HepG2 (cell line): ENCODE data around the gene TNFAIP8L1. TPM values are rescaled to one million over a fixed set of nuclear protein-coding genes. Genes with fewer than 3 reads are reported as not detected.

Experiments used
- HMGXB4 ChIP-seq, 2 experiments: sonication (generic) in 1 of 2; formaldehyde crosslinking in 1 of 2; IDR thresholded peaks; 2 replicates each; pipeline versions ENCODE4 v1.4.0 to v1.6.1; 2018 to 2020; ENCODE audit warnings: missing genetic modification reagents in 2 of 2, borderline replicate concordance in 1 of 2, low read depth in 1 of 2, mild to moderate bottlenecking in 1 of 2, missing biosample characterization in 1 of 2
- LRRFIP1 ChIP-seq: sonication (generic); formaldehyde crosslinking; conservative IDR thresholded peaks from 2 replicates; pipeline ENCODE4 v1.4.0; 2020; ENCODE audit warnings: missing genetic modification reagents
- ZHX2 ChIP-seq, 2 experiments: sonication (generic) in 1 of 2; formaldehyde crosslinking in 1 of 2; IDR thresholded peaks; 2 replicates each; pipeline versions ENCODE4 v1.6.1 to v1.9.0; 2014 to 2022; ENCODE audit warnings: antibody characterized with exemption in 1 of 2, borderline replicate concordance in 1 of 2, inconsistent platforms in 1 of 2, low read depth in 1 of 2, missing genetic modification reagents in 1 of 2
- ZNF7 ChIP-seq: IDR thresholded peaks from 2 replicates; pipeline ENCODE4 v1.6.1; 2016; ENCODE audit warnings: missing biosample characterization, missing genetic modification reagents
- ZNF737 ChIP-seq: sonication (generic); formaldehyde crosslinking; IDR thresholded peaks from 2 replicates; pipeline ENCODE4 v1.5.0; 2020; ENCODE audit warnings: missing genetic modification reagents, mild to moderate bottlenecking, borderline replicate concordance
- polyA plus RNA-seq, 8 experiments: library from polyadenylated mRNA; depleted of rRNA in 3 of 8; stranded (reverse) in 7 of 8; unstranded in 1 of 8; fragments of >200 nt; fragmentation: Illumina TruSeq in 4 of 8; extraction: Trizol in 4 of 8; gene quantifications; 2 replicates each; pipeline versions ENCODE4 v1.2.1 to v1.2.3, GENCODE V29; 2011 to 2016; ENCODE audit warnings: low read depth in 4 of 8, missing spikeins in 1 of 8, mixed read lengths in 1 of 8; ENCODE audit not compliant: insufficient read depth in 1 of 8
- total RNA-seq, 5 experiments: library from RNA; depleted of rRNA; stranded (reverse); fragments of >200 nt; fragmentation: Illumina TruSeq; extraction: Trizol; gene quantifications; 2 replicates each; pipeline ENCODE4 v1.2.3, GENCODE V29; 2016; ENCODE audit warnings: low read depth in 1 of 5
- TF ChIP-seq, protein P1 (sequence below): sonication (generic); formaldehyde crosslinking; IDR thresholded peaks from 2 replicates; pipeline ENCODE4 v1.4.0; 2020; ENCODE audit warnings: missing genetic modification reagents, borderline replicate concordance
- TF ChIP-seq, protein P2 (sequence below): sonication (generic); formaldehyde crosslinking; IDR thresholded peaks from 2 replicates; pipeline ENCODE4 v1.4.0; 2020; ENCODE audit warnings: missing genetic modification reagents

Gene TNFAIP8L1
- total and polyA plus RNA-seq, 2 of the 13 experiments (the other 11 are each of a cell fraction or from before 2014, with no cell fraction given), result 13.4 to 21.4 TPM

DNA sequence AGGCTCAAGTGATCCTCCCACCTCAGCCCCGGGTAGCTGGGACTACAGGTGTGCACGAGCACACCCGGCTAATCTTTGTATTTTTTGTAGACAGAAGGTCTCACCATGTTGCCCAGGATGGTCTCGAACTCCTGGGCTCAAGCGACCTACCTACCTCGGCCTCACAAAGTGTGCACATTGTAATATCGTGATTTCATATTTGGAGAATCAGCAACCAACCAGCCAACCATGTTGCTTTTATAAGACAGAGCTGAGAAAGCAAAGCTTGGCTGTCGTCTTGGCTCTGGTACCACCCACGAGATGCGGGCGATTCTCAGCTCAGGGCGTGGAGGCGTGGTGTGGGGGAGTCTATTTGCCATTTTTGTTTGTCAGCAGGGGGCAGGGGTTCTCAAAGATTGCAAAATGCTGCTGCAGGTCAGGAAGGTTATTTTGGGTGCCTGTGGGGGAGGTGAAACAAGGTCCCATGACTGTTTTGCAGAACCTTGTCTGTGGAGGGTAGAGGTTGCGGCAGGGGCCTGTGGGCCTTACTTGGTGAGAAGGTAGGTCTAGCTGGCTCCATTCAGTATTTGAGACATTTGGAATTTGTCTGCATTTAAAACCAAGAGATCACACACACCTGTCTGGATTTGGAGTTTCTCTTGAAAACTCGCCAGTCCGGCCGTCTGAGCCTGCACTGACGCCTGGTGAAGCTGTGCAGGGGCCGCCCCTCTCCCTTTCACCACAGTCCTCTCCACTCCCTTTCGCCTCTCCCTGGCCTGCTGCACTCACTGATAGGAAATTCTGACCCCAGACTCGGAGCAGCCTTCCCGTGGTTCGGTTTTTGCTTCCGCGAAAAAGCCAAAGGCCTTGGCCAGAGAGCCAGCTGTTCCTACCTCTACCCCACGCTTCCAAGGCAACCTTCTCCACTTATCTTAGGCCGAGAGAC is 15.4 kb downstream of the TNFAIP8L1 start (continued):
- TF ChIP-seq HMGXB4 (CRISPR knock-in tag; IDR thresholded peaks at IDR 0.05; ENCODE audit: borderline replicate concordance in 1 of 2, low read depth in 1 of 2) (peak in 1 of 2 experiments; percentile 32; a peak in 1 of 4 replicates), LRRFIP1 (no peak), ZNF737 (CRISPR knock-in tag) (no peak), ZHX2 (IDR thresholded peaks at IDR 0.05; ENCODE audit: low read depth) (no peak), ZHX2 (CRISPR knock-in tag; IDR thresholded peaks at IDR 0.05; ENCODE audit: borderline replicate concordance) (no peak), ZNF7 (no peak)
- TF ChIP-seq, protein P1, sequence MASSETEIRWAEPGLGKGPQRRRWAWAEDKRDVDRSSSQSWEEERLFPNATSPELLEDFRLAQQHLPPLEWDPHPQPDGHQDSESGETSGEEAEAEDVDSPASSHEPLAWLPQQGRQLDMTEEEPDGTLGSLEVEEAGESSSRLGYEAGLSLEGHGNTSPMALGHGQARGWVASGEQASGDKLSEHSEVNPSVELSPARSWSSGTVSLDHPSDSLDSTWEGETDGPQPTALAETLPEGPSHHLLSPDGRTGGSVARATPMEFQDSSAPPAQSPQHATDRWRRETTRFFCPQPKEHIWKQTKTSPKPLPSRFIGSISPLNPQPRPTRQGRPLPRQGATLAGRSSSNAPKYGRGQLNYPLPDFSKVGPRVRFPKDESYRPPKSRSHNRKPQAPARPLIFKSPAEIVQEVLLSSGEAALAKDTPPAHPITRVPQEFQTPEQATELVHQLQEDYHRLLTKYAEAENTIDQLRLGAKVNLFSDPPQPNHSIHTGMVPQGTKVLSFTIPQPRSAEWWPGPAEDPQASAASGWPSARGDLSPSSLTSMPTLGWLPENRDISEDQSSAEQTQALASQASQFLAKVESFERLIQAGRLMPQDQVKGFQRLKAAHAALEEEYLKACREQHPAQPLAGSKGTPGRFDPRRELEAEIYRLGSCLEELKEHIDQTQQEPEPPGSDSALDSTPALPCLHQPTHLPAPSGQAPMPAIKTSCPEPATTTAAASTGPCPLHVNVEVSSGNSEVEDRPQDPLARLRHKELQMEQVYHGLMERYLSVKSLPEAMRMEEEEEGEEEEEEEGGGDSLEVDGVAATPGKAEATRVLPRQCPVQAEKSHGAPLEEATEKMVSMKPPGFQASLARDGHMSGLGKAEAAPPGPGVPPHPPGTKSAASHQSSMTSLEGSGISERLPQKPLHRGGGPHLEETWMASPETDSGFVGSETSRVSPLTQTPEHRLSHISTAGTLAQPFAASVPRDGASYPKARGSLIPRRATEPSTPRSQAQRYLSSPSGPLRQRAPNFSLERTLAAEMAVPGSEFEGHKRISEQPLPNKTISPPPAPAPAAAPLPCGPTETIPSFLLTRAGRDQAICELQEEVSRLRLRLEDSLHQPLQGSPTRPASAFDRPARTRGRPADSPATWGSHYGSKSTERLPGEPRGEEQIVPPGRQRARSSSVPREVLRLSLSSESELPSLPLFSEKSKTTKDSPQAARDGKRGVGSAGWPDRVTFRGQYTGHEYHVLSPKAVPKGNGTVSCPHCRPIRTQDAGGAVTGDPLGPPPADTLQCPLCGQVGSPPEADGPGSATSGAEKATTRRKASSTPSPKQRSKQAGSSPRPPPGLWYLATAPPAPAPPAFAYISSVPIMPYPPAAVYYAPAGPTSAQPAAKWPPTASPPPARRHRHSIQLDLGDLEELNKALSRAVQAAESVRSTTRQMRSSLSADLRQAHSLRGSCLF (CRISPR knock-in tag), result no peak
- TF ChIP-seq, protein P2, sequence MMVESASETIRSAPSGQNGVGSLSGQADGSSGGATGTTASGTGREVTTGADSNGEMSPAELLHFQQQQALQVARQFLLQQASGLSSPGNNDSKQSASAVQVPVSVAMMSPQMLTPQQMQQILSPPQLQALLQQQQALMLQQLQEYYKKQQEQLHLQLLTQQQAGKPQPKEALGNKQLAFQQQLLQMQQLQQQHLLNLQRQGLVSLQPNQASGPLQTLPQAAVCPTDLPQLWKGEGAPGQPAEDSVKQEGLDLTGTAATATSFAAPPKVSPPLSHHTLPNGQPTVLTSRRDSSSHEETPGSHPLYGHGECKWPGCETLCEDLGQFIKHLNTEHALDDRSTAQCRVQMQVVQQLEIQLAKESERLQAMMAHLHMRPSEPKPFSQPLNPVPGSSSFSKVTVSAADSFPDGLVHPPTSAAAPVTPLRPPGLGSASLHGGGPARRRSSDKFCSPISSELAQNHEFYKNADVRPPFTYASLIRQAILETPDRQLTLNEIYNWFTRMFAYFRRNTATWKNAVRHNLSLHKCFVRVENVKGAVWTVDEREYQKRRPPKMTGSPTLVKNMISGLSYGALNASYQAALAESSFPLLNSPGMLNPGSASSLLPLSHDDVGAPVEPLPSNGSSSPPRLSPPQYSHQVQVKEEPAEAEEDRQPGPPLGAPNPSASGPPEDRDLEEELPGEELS (CRISPR knock-in tag), result peak; percentile 42; the same call in 1 of the 2 replicates
